Measurements from ENCODE around the gene JAZF1.

JAZF1 gene

GRCh38 chr7:28026237-28026636 is 154.4 kb downstream of the JAZF1 start:
- H4K20me1 ChIP-seq (ENCODE audit: control insufficient read depth, insufficient read depth, low read depth, low read length): peaks cover 8% of the 10 kb centered on the region; the same call in 1 of the 2 replicates
- H3K36me3 ChIP-seq (ENCODE audit: control insufficient read depth, low read length): no peaks in the 10 kb centered on the region
- peaks cover 12% of the 10 kb centered on the region; the same call in 1 of the 2 replicates for H3K79me2 ChIP-seq (ENCODE audit: control insufficient read depth, low read length)
- no peak overlapping the region for H3K4me3 ChIP-seq (ENCODE audit: low read length)
- no peaks in the 10 kb centered on the region for H3K4me1 ChIP-seq (ENCODE audit: control insufficient read depth, low read length)
- H3F3A ChIP-seq (ENCODE audit: control insufficient read depth, insufficient read depth): no peaks in the 10 kb centered on the region
- H3K27me3 ChIP-seq (ENCODE audit: control insufficient read depth, low read length): no peaks in the 10 kb centered on the region
- no peak overlapping the region for H3K4me2 ChIP-seq (ENCODE audit: low read length)
- H3K9me3 ChIP-seq (ENCODE audit: control insufficient read depth, insufficient read depth, low read length): no peaks in the 10 kb centered on the region
- no peaks in the 10 kb centered on the region for H3K9me2 ChIP-seq (replicated peaks; ENCODE audit: control insufficient read depth, low read length)
- H3K27ac ChIP-seq (ENCODE audit: low read depth, low read length): no peak overlapping the region
- no peak for TF ChIP-seq CTCF (IDR thresholded peaks at IDR 0.05; ENCODE audit: low read depth, low read length, poor library complexity, severe bottlenecking)
- TF ChIP-seq EZH2phosphoT487 (IDR thresholded peaks at IDR 0.05; ENCODE audit: borderline replicate concordance, low read length): no peak

GRCh38 chr7:28024786-28025334 is 155.7 kb downstream of the JAZF1 start:
- no peaks in the 10 kb centered on the region for H3K9me3 ChIP-seq (ENCODE audit: control insufficient read depth, insufficient read depth, low read length)
- no peaks in the 10 kb centered on the region for H3K4me1 ChIP-seq (ENCODE audit: control insufficient read depth, low read length)
- H3K79me2 ChIP-seq (ENCODE audit: control insufficient read depth, low read length): peaks cover 16% of the 10 kb centered on the region
- no peak overlapping the region for H3K4me2 ChIP-seq (ENCODE audit: low read length)
- H3K27ac ChIP-seq (ENCODE audit: low read depth, low read length): no peak overlapping the region
- no peaks in the 10 kb centered on the region for H3K9me2 ChIP-seq (replicated peaks; ENCODE audit: control insufficient read depth, low read length)
- H3K4me3 ChIP-seq (ENCODE audit: low read length): no peak overlapping the region
- TF ChIP-seq CTCF (IDR thresholded peaks at IDR 0.05; ENCODE audit: low read depth, low read length, poor library complexity, severe bottlenecking): no peak
- TF ChIP-seq EZH2phosphoT487 (IDR thresholded peaks at IDR 0.05; ENCODE audit: borderline replicate concordance, low read length): no peak
- H4K20me1 ChIP-seq (ENCODE audit: control insufficient read depth, insufficient read depth, low read depth, low read length): peaks cover 12% of the 10 kb centered on the region
- H3K36me3 ChIP-seq (ENCODE audit: control insufficient read depth, low read length): no peaks in the 10 kb centered on the region
- H3F3A ChIP-seq (ENCODE audit: control insufficient read depth, insufficient read depth): no peaks in the 10 kb centered on the region
- H3K27me3 ChIP-seq (ENCODE audit: control insufficient read depth, low read length): no peaks in the 10 kb centered on the region

- H3K9me2 ChIP-seq (replicated peaks; ENCODE audit: control insufficient read depth, low read length): no peaks in the 10 kb centered on the region
- peaks cover 7% of the 10 kb centered on the region for H4K20me1 ChIP-seq (ENCODE audit: control insufficient read depth, insufficient read depth, low read depth, low read length)
- peaks cover 22% of the 10 kb centered on the region for H3K79me2 ChIP-seq (ENCODE audit: control insufficient read depth, low read length)
- no peaks in the 10 kb centered on the region for H3K9me3 ChIP-seq (ENCODE audit: control insufficient read depth, insufficient read depth, low read length)
- no peaks in the 10 kb centered on the region for H3K27me3 ChIP-seq (ENCODE audit: control insufficient read depth, low read length)
- H3K4me2 ChIP-seq (ENCODE audit: low read length): no peak overlapping the region
- H3K4me3 ChIP-seq (ENCODE audit: low read length): no peak overlapping the region
- peaks cover 3% of the 10 kb centered on the region for H3K36me3 ChIP-seq (ENCODE audit: control insufficient read depth, low read length)
- peak; percentile 90 for TF ChIP-seq CTCF (IDR thresholded peaks at IDR 0.05; ENCODE audit: low read depth, low read length, poor library complexity, severe bottlenecking)
- TF ChIP-seq EZH2phosphoT487 (IDR thresholded peaks at IDR 0.05; ENCODE audit: borderline replicate concordance, low read length): no peak
- H3F3A ChIP-seq (ENCODE audit: control insufficient read depth, insufficient read depth): no peaks in the 10 kb centered on the region
- no peaks in the 10 kb centered on the region for H3K4me1 ChIP-seq (ENCODE audit: control insufficient read depth, low read length)
- no peak overlapping the region for H3K27ac ChIP-seq (ENCODE audit: low read depth, low read length)
These were observed 160.2 kb downstream of the JAZF1 start for GRCh38 chr7:28020302-28020940.

Data from DOHH2 (cell line).